ENCODE results near the gene ANKFY1.

ANKFY1 gene, protein sequence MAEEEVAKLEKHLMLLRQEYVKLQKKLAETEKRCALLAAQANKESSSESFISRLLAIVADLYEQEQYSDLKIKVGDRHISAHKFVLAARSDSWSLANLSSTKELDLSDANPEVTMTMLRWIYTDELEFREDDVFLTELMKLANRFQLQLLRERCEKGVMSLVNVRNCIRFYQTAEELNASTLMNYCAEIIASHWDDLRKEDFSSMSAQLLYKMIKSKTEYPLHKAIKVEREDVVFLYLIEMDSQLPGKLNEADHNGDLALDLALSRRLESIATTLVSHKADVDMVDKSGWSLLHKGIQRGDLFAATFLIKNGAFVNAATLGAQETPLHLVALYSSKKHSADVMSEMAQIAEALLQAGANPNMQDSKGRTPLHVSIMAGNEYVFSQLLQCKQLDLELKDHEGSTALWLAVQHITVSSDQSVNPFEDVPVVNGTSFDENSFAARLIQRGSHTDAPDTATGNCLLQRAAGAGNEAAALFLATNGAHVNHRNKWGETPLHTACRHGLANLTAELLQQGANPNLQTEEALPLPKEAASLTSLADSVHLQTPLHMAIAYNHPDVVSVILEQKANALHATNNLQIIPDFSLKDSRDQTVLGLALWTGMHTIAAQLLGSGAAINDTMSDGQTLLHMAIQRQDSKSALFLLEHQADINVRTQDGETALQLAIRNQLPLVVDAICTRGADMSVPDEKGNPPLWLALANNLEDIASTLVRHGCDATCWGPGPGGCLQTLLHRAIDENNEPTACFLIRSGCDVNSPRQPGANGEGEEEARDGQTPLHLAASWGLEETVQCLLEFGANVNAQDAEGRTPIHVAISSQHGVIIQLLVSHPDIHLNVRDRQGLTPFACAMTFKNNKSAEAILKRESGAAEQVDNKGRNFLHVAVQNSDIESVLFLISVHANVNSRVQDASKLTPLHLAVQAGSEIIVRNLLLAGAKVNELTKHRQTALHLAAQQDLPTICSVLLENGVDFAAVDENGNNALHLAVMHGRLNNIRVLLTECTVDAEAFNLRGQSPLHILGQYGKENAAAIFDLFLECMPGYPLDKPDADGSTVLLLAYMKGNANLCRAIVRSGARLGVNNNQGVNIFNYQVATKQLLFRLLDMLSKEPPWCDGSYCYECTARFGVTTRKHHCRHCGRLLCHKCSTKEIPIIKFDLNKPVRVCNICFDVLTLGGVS

DNA sequence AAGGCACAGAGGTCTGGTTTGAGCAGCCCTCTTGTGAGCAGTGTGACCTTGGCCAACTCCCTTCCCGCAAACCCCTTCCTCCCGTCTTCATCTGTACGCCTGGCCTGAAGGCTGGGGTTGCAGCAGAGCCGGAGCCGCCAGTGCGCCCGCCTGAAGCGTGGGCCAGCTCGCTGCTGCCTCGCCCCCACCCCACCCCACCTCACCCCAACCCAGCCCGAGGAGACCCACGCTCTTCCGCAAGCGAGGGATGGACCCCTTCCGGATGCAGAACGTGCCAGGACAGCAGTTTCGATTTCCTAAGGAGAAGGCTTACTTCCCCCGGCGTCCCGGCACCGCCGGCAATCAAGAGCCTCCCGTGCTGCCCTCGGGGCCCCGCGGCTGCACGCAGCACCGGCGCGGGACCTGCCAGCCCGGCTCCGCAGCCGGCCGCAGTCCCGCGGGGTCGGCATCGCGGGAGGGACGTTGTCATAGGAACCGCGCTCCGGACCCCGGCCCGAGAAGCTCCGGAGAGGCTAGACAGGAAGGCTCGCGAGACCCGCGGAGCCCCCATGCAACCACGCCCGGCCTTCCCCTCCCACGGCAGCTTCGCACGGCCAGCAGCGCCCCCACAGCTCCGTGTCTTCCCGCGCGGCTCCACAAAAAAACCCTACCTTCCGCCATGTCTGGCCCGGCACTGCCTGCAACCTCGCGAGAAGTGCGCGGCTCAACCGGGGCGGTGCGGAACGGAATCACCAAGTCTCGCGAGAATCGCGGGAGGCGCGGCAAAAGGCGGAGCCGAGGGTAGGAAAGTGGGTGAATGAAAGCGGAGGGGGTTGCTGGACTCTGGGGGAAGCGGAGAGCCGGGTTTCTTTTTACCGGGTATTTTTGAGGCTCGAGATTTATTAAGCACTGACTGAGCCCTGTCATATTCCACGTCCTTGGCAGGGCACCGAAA, at the start of gene ANKFY1:
ANKFY1 (minus strand) TSS at position 698 of the 934 bp plus-strand sequence; CDS start at position 660, 38 bp downstream.
- peak; percentile 96 for DNase-seq

DNA sequence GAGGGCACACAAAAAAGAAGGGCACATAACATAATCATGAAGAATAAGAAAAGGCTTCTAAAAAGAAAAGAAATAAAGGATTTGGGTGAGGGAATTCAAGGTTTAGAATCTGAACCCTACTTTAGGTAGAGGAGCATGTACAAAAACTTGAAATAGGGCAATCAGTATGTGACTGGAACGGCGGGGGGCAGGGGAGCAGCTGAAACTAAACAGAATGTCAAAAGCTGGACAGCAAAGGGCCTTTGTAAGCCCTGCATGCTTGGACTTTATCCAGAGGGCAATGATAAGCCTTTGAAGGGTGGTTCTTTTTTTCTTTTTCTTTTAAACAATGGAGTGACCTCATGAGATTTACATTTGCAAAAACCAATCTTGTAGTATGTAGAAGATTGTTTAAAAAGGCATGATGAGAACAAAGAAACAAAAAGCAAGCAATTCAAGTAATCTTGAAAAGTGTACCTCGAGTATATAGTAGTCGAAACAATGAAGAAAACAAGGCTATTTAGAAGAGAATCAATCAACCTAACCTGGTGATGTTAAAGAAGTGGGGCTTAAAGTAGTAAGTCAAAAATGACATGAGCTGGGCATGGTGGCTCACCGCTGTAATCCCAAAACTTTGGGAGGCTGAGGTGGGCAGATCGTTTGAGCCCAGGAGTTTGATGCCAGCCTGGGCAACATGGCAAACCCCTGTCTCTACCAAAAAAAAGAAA, 46.7 kb upstream of the ANKFY1 start:
- DNase-seq: no peak

DNA sequence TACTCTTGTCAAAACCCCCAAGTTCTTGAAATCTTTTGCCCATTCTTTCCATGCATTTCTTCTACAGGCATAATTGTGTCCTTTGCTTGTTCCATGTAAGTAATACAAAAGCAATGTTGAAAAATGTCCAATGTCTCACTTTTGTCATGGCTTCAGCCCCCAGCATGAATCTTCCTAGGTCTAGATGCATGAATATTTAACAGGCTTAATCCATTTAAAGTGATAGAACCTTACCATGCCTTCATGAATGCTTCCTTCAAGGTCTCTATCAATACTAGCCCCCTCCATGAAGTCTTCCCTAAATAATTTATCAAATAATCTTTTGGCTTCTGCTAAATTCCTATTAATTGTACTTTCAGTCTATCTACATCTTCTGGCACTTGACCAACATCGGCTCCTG, 46.1 kb upstream of the ANKFY1 start:
- DNase-seq: no peak

DNA sequence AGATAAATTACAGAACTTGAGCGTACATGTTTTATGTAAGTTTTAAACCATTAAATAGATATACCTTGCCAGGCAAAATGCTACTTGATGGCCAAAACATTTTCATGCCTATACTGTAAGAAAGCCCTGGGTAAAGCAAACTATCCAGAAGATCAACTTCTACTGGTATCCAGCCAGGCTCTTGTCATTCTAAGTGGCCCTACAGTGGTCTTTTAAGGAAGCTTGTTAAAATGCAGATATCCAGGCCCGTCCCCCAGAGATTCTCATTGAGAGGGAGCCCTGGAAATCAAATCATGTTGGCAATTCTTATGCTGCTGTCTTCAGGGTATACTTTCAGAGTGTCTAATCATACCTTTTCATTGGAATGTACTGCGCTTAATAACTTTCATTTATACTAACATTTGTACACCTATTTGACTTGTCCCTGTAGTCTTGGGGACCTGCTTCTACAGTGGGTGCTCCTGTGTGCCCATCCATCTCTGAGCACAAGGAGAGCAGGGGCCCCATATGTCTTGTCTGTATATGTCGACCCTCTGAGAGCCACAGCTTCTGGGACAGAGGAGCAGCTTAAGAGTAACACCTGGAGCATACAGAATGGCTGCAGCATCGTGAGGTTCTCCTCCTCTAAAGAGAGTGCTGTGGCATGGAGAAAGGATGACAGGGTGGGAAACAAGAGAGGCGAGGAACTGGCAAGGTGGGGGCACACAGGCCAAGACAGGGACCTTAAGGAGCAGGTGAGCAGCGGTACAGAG, 43.6 kb upstream of the ANKFY1 start:
- no peak for DNase-seq

DNA sequence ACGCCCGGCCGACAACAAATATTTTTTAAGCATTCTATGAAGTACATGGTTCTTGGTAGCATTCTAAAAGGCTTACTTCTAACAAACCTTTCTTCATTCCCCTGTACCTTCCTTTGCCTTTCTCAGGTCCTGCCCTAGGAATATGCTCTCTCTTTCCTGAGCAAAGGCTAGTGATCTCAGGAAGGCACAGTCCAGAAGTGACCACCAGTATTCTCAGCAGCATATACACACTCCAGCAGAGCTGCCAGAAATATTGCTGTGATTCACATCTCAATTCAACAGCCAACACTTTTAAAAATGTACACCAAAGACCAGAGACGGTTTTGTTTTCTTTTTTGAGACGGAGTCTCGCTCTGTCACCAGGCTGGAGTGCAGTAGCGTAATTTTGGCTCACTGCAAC, 41.4 kb upstream of the ANKFY1 start:
- DNase-seq: no peak

DNA sequence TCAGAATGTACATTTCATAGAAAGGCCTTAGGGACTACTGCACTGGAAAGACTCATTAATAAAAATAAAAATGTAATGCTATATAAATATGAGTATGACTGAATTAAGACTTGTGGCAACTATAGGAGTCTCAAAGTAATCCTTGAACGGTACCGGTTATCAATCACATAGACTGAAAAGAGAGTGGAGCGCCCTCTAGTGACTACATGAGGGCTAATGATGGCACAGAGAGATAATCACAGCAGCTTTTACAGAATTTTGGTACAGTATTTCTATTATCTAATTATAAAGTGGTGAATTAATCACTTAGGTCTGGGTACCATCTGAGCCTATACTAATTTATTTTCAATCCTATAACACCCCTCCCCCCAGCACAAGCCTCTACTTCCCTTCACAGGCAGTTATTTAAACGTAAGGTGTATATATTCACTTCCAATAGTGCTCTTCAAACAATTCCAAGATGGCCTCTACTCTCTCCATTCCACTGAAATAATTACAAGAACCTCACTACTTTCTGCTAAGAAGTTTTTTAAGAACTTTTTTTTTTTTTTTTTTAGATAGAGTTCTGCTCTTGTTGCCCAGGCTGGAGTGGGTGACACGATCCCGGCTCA, 40.7 kb upstream of the ANKFY1 start:
- DNase-seq: peak; percentile 36

DNA sequence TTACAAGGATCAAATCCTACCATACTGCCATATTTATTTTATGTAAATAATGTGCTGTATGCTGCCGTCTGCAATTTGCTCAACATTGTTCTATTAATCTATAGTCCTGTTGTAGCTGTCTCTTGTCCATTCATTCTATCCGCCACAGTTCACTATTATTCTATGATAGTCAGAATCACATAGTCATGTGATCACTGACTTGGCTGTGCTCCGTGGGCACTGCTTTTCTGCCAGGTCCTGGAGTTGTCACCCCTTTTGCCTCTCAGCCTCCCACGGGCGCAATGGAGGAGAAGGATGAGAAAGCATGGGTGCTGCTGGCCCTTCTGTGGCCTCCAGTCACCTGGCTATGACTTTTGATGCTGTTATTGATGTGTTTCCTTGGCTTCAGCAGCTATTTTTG, 37.3 kb upstream of the ANKFY1 start:
- no peak for DNase-seq

DNA sequence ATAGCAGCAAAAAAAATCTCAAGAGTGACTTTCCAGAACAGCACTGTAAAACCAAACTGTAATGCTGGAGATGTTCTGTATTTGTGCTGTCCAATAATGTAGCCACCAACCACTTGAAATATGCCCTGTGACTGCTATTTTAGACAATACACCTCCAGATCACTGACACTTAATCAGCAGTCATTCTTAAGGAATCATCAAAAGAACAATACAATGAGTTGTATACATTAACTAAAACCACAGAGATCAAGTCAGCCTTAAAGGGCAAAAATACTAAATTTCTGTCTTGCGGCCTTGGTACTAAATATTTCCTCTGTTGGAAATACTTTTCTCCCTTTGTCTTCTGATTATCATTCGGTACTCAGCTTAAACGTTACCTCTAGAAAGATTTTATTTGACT, 33.6 kb upstream of the ANKFY1 start:
- no peak for DNase-seq

DNA sequence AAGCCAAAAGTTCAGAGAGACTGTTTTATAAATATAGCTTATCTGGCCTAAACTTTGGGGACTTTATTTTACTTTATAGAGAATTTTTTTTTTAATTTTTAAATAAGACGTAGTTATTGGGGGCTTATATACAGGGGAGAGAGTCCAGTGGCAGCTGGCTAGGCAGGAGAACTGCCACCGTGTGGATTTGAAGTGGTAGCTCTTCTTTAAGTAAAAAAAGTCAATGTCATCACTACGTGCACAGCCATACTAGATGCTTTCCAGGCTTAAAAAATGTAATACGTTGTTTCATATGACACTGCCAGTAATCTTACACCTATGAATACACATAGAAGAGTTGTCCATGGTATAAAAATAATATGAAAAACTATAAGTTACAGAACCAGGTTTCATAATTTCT, 31.9 kb upstream of the ANKFY1 start:
- no peak for DNase-seq

DNA sequence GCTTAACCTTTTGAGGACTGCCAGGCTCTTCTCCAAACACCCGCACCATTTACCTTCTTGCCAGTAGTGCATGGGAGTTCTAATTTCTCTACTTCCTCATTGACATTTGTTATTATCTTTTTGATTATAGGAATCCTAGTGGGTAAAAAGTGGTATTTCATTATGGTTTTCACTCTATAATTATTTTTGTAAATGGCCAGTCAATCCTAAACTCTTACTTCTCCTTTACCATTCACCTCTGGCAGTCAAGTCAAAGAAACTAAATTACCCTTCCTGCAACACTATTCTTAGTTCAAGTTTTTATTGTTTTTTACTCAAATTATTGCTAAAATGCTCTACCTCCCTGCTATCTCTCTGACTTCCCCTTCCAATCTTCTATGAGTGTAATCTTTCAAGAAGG, 29.8 kb upstream of the ANKFY1 start:
- DNase-seq: no peak

DNA sequence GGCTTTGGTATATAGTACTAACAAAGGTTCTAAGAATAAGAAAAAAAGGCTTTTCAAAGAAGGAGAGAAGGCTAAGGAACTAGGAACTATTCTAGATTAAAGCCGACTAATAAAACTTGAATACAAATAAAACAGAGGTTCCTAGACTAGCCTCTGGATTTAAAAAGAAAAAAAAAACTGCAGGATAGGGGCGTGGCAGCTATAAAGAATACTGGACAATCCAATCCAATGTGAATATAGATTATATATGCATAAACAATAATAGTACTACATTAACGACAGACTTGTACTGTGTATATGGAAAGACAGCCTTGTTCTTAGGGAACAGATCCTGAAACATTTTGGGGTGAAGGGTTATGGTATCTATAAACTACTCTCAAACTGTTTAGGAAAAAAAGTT, 23.9 kb upstream of the ANKFY1 start:
- DNase-seq: no peak

DNA sequence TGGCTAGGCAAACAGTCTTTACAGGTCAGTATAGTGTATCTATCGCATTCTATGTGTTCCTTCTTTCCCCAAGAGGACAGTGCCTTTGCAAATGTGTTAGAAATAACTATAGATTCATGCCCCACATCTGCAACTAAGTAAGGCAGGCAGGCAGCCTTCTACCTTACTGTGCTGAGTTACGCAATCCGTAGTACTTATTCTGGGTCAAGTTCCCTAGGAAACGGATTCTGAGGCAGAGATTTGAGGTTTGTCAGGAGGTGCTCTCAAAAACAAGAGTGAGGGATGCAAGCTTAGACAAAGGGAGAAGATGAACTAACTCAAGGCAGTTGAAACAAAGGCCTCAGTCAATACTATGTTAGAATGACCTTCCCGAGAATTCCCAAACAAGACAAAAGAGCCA, 12.7 kb upstream of the ANKFY1 start:
- no peak for DNase-seq

DNA sequence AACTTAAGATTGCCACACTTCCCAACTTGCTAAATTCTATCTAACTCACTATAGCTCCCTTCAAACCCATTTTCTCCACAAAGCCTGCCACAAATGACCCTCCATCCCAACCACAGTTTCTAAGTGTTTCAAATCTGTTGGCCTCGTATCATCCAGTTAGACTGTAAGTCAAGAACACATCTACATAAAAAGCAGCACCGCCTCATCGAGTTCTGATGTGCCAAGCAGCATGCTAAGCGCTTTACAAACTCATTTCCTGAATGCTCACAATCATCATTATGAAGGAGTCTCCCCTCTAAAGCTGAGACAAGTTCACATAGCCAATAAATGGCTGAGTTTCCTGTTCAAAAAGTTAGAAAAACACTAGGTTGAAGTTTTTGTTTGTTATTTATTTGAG, 9.2 kb upstream of the ANKFY1 start:
- DNase-seq: no peak

DNA sequence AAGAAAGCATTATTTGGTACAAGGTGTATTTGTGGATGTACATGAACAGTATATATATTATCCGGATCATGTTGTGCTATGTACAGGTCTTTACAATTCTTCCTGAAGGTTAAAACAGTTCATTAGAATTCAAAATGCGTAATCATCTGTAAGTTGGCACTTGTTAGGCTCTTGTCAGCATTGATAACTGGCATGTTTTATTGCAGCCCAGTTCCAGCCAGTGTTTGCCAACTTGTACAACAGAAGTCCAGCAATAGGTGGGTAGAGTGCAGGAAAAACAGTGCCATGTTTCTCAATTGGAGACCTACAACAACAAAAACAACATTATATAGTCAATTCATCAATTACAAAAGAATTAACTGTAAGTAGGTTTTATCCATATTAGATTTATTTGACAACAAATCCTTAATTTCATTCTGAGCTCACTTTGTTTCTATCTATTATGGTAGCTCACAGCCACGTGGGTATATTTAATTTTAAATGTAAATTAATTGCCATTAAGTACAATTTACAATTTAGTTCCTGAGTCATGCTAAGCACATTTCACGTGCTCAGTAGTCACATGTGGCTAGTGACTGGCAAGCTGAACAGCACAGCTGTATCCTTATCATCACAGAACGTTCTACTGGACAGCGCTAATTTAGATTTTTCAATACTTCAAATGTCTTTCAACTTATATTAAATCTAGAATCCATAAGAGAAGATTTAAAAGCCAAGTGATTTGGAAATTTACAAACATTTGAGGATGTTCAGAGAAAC, 8.6 kb upstream of the ANKFY1 start:
- no peak for DNase-seq

DNA sequence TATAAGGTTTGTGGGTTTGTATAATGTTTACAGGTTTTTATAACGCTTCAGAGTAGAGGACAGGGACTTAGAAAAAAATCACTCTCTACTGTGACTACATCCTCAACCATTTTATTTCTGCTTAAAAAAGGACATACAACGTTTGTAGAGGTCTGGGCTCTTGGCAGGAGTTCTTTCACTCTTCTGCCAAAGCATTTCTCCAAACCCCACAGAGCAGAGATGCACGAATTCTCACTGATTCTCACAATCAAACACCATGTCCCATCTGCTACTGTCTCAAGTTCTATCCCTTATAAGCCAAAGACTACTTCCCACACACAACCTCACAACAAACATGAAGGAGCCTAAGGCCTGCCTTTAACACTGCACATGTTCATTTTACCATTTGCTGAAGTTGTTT, 7.0 kb upstream of the ANKFY1 start:
- no peak for DNase-seq

DNA sequence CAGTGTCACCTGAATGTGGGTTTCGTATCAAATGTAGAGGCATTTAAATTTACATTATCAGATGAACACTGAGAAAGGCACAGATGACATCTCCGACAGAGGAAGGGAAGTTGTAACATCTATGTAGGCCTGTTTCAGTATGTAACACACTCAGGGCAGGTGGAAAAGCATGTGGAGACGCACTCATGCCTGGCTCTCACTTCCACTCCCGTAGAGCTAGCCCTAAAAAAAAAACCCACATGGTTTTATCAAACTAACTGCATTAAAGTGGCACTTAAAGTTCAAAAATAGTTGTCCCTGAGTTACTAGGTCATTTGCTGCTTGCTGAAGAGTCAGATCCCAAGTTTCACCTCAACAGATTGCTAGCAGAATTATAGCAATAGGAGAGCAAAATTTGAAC, 6.1 kb upstream of the ANKFY1 start:
- no peak for DNase-seq

DNA sequence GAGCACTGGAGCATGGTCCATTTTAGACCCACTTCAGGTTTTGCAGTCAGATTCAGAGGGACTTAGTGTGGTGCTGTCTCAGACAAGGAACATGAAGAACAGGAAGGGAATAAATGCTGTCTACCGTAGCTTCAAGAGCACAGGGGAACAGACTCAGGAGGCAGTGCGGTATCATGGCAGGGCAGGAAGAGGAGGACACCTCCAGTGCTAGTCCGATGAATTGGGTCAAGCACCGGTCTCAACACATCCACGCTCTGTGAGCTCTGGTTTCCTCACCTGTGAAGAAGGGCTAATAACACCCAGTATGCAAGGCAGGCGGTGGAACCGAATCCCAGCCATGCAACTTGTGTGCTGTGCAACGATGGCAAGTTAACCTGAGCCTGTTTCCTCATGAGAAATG, 3.6 kb upstream of the ANKFY1 start:
- no peak for DNase-seq

DNA sequence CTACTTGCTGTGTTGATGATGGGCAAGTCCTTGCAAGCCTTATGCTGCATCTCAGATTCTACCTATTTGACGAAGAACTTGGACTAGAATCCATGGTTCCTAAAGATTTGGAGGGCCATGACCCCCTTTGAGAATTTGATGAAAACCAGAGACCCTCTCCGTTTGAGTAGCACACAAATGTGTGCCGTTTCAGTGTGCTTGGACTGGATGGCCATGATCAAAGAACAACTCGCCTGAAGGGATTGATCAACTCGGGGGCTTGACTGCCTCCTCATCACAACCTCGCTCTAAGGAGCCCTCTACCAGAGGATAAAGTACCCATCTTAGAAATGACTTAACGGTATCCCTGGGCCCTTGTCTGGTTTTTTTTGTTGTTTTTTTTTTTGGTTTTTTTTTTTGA, 2.8 kb upstream of the ANKFY1 start:
- no peak for DNase-seq

DNA sequence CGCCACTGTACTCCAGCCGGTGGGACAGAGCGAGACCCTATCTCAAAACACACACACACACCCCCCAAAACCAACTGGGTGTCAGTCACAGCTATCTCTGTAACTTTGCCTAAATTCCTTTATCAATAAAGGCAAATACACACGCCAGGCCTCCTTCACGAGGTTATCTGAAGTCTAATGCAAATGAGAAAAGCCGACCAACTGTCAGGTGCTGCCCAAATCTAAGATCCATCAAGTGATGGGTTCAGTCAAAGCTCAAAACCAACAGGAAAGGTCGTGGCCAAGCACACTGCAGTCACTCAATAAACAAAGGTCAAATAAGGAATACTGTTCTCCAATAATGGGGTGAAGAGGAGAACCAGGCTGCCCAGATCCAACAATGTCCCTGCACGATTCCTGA, 1.1 kb downstream of the ANKFY1 start:
- DNase-seq: no peak

DNA sequence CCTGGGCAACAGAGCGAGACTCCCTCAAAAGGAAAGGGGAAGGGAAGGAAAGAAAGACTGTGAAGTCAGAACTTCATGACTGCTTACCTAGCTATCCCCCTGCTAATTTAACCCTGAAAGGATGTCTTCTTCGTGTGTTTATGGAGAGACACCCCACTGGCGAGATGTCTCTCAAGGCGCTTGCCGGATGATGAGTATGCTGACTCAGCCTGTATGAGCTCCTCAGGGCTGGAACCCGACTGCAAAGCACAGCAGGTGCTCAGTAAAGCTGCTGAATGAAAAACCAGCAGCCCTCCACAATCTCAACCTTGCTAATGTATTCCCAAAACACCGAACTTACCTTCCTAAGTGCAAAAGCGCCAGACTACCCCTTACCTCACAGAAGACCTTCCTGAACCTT, 2.3 kb downstream of the ANKFY1 start:
- DNase-seq: no peak

Measured in stimulated activated CD4-positive, alpha-beta T cell treated with anti-CD3 and anti-CD28 coated beads, Interleukin-12 subunit alpha, Interleukin-12 subunit beta, amount 100 ng/mL, for 4 hours (primary cell).